Activated CD8-positive, alpha-beta memory T cell treated with anti-CD3 and anti-CD28 coated beads for 48 hours (primary cell): Measurements from ENCODE around the gene OR51V1.
"Not testable (repeated sequence)": the region's sequence is repeated elsewhere in the genome, so short reads cannot be mapped to it uniquely, and the experiment has no call there.

ENCODE experiments used
- DNase-seq, 3 experiments: peaks; one replicate each; pipeline ENCODE4 v3.0.0-alpha.2; 2020; ENCODE audit warnings: low read depth in 2 of 3, low spot score in 2 of 3

OR51V1 gene

DNA sequence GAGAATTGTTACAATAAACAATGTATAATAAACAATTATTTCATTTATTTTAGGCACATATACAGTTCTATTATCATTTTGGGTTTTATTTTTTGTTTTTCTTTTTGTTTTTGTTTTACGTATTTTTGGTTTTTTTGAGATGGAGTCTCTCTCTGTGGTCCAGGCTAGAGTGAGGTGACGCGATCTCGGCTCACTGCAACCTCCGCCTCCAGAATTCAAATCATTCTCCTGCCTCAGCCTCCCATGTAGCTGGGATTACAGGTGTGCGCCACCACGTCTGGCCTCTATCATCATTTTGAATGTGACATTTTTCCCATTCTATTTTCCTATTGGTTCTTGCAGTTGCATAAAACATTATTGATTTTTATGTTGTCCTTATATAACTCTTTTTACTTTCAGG lies 25.5 kb downstream of the OR51V1 start:
- no peak for DNase-seq

DNA sequence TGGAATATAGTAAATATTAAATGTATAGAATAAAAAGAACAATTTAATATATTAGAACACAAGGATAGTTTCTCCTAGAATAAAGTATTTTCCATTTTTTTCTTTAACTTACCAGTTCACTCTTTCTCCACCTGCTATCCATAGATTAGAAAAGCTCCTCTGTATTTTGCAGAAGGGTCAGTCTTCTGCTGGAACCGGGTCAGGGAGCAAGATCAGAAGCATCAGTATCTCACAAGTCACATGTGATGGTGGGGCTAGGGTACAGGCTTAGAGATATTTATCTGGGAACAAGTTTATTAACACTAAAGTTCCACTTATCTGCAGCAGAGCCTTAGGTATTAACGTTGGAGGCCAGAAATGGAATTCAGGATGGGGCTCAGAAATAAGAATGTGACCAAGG lies 28.6 kb downstream of the OR51V1 start:
- no peak for DNase-seq

DNA sequence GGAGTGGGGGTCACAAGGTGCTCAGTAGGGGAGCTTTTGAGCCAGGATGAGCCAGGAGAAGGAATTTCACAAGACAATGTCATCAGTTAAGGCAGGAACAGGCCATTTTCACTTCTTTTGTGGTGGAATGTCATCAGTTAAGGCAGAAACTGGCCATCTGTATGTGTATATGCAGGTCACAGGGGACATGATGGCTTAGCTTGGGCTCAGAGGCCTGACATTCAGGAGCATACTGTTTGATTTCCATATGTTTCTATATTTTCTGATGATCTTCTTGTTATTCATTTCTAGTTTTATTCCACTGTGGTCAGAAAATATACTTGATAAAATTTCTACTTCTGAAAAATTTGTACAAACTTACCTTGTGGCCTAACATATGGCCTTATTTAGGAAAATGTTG lies 34.6 kb downstream of the OR51V1 start:
- not testable (repeated sequence) for DNase-seq

DNA sequence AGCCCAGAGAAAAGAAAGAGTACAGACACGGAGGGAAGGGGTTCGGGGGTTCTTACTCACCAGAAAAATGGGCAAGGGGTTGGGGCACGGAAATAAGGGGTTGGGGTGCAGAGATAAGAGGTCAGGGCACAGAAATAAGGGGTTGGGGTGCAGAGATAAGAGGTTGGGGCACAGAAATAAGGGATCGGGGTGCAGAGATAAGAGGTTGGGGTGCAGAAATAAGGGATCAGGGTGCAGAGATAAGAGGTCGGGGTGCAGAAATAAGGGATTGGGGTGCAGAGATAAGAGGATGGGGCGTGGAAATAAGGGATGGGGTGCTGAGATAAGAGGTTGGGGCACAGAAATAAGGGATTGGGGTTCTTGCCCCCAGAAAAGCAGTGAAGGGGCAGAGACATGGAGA lies 35.7 kb downstream of the OR51V1 start:
- DNase-seq: not testable (repeated sequence)

DNA sequence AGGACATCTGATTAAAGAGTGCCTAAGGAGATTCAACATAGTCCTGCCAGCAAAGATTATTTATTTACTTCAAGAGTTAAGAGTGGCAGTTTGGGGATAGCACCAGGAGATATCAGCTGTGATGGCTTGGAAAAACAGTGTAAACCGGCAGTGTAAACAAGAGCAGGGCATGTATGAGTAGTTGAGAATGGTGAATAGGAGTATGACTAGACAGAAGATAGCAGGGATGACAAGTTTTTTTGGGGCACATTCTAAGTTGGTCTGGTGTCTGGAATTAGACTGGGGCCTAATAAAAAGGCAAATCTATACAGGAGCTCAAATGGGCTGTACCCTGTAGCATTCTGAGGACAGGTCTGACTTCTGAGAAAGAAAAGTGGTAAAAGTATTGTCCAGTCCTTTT lies 39.4 kb downstream of the OR51V1 start:
- not testable (repeated sequence) for DNase-seq

DNA sequence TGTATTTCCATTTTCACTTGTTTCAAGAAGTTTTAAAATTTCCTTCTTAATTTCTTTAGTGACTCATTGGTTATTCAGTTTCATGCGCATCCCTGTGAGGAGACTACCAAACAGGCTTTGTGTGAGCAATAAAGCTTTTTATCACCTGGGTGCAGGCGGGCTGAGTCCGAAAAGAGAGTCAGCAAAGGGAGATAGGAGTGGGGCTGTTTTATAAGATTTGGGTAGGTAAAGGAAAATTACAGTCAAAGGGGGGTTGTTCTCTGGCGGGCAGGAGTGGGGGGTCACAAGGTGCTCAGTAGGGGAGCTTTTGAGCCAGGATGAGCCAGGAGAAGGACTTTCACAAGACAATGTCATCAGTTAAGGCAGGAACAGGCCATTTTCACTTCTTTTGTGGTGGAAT lies 40.3 kb downstream of the OR51V1 start:
- DNase-seq: not testable (repeated sequence)

DNA sequence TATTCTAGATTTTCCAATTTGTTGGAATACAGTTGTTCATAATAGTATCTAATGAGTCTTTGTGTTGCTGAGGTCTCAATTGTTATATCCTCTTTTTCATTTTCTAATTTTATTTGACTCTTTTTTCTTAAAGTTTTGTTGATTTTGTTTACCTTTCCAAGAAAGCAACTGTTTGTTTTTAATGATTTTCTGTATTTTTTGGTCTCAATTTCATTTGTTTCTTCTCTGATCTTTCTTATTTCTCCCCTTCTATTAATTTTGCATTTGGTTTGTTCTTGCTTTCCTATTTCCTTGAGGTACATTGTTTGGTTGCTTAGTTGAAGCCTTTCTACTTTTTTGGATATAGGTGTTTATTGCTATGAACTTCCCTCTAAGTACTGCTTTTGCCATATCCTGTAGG lies 40.7 kb downstream of the OR51V1 start:
- no peak for DNase-seq

DNA sequence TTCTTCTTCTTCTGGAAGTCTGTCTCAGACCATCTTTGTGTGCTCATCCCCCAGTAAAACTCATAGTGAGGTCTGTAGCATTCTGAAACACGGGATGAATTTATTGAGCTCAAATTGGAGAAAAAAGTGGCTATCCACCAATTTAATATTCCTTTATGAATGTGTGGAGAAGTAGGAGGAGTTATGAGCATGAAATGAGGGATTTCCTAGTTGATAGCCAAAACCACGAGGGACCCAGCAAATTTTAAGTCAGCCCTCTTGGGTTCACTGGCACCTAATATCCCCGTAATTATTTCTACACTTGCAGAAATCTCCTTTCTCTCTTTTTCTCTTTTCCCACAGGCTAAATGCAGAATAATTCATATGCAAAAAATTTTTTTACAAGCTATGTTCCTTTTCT lies 45.8 kb downstream of the OR51V1 start, which contains the start of gene OR52A1:
Gene OR52A1 (minus strand): TSS at position 101 of the 400 bp plus-strand sequence. CDS start 2,388 bp downstream, outside the sequence.
- DNase-seq: no peak

DNA sequence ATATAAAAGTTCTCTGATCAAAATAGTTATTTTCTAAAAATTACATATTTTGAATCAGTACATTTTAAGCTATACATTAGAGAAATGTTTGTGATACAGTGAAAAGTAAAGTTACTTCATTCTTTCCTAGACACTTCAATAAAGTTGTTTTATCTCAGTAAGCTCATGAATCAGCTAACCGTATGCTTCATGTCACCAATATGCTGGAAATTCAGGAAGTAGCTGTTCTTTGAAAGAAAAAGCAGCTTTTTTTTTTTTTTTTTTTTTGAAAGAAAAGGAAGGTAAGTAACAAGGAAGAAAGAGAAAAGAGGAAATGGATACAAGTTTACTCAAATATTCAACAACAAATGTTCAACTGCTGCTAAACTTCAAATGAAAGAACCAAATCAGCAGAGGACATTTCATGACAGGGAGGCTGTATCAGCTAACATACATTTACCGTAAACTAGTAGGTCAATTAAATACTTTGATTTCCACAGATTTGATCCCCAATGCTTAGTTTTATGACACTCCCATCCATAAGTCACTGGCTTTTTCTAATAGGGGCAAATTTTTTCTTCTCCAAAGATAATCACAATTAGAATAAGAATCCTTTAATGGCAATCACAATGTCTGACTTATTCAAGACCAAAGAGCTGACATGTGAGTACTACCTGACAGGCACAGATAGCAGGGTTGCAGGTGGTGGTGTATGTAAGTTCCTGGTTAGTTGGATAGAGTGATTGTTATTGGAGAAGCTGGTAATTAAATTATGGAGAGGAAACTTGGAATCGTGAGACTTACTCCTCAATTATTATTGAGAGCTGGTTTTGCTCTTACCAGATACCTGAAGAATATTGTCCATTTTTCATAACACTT lies 46.7 kb downstream of the OR51V1 start:
- no peak for DNase-seq

DNA sequence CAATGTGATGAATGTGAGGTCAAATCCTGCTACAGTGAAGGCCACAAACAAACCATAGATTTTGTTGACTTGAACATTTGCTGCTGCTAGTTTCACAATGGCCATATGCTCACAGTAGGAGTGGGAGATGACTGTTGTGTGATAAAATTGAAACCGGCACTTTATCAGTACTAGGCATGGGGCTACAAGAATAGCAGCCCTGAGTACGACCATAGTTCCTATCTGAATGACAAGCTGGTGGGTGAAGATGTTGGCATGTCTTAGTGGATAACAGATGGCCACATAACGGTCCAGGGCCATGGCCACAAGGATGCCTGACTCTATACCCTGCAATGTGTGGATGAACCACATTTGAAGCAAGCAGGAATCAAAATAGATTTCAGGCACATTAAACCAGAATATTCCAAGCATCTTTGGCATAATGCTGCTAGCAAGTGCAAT lies 48.7 kb downstream of the OR51V1 start:
- no peak for DNase-seq
